HG03432 (cell line): ENCODE results near the gene ZNF239.
"Not testable (repeated sequence)": the region's sequence is repeated elsewhere in the genome, so short reads cannot be mapped to it uniquely, and the experiment has no call there.

Experiments
- ATAC-seq: cut with Tn5 transposase; IDR thresholded peaks from one replicate; pipeline ENCODE4 v1.9.1; 2021; ENCODE audit warnings: mild to moderate bottlenecking, moderate library complexity; ENCODE audit not compliant: unreplicated experiment

ZNF239 gene

DNA sequence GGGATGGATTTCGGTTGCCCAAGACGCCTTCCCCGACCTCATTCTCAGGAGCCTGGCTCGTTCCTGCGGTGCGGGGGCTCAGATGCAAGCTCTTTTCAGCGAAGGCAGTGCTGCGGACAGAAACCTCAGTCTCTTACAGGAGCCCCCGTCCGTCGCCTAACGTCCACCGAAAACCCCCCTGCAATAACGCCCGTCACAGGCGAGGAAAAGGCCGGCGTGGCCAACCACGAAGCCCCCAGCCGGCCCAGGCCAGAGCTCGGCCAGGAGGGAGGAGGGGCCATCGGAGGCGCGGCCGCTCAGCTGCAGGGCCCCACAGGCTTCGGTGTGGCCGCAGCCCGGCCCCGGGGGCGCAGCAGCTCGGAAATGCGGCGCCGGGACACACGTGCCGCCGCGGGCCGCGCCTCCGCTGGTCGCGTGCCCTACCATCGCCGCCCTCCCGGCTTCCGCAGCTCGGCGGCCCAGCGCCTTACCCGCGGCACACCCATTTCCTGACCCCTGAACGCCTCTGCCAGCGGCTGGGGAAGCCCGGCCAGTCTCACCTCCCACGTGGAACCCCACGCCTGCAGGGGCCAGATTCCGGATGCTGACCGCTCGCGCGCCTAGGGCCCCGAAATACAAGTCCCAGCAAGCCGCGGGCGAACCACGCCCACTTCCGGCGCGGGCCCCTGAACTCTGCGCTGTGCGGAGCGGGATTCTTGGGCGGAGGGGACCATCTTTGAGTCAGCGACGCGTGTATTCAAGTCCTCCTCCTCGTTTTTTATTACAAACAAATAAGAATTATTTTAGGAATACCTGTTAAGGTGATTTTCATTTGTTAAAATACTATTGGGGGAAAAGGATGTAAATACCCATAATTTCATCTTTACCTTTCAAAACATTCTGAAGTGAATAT is at the start of gene ZNF239:
TSS of gene ZNF239 (minus strand) at position 616 of the 892 bp plus-strand sequence. CDS start 16,537 bp downstream, outside the sequence.
- ATAC-seq: peak; percentile 98

DNA sequence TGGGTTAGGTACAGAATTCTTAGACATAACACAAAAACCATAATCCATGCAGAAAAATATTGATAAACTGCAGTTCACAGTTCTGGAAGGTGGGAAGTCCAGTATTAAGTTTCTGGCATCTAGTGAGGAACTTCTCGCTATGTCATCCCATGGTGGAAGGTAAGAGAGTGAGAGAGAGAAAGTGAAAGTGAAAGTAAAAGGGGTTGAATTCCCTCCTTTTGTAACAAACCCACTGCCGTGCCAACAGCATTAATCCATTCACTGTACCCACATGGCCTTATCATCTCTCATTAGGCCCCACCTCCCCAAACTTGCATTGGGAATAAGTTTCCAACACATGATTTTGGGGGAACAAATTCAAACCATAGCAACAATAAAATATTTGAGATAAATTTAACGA is 48.9 kb upstream of the ZNF239 start:
- no peak for ATAC-seq

DNA sequence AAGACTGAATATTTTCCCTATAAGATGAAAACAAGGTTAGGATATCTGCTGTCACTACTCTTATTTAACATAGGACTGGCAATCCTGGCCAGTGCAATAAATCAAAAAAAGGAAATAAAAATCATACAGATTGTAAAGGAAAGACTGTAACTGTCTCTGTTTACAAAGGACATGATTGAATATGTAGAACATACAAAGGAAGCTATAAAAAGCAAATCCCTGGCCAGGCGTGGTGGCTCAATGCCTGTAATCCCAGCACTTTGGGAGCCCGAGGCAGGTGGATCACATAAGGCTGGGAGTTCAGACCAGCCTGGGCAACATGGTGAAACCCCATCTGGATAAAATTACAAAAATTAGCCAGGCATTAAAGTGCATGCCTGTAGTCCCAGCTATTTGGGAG is 47.6 kb upstream of the ZNF239 start:
- ATAC-seq: no peak

DNA sequence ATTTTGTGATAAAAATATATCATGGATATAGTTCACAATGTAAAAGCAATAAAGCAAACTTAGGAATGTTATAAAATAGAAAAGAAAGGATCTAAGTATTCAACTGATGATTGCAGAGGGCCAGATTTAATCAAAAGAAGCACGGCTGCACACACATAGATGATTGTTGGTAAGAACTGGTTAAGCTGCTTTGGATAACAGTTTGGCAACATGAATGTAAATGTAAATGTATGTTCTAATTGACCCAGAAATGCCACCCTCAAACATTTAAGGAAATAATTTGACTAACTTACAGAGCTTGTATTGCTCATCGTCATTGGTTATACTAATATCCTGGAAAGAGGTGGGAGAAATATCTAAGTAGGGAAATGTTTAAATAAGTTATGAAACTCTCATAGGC is 45.0 kb upstream of the ZNF239 start:
- ATAC-seq: no peak

DNA sequence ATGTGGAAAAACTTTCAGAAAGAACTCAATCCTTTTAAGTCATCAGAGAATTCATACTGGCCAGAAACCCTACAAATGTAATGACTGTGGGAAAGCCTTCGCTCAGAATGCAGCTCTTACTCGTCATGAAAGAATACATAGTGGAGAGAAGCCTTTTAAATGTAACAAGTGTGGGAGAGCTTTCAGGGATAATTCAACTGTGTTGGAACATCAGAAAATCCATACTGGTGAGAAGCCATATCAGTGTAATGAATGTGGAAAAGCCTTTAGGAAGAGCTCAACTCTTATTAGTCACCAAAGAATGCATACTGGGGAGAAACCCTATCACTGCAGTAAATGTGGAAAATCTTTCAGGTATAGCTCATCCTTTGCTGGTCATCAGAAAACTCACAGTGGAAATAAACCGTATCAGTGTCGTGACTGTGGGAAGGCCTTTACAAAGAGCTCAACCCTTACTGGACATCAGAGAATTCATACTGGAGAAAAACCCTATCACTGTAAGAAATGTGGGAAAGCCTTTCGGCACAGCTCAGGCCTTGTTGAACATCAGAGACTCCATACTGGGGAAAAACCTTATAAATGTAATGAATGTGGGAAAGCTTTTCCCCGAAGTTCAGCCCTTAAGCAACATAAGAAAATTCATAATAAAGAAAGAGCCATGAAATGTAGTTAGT is 42.4 kb upstream of the ZNF239 start:
- no peak for ATAC-seq

DNA sequence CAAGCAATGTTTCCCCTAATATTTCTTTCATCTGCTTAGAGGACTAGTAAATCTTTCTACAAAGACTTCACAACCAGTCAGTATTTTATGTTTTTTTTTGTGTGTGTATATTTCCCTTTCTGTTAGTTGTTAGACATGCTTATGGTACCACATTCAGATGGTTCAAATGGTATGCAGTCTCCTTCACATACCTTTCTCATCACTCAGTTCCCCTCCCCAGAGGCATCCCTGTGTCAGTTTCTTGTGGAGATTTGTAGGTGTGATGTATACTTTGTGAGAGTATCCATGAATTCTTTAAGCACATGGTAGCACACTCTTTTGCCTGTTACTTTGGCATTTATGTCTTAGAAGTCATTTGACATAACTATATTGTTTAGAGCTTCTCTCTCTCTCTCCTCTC is 36.2 kb upstream of the ZNF239 start:
- ATAC-seq: no peak

DNA sequence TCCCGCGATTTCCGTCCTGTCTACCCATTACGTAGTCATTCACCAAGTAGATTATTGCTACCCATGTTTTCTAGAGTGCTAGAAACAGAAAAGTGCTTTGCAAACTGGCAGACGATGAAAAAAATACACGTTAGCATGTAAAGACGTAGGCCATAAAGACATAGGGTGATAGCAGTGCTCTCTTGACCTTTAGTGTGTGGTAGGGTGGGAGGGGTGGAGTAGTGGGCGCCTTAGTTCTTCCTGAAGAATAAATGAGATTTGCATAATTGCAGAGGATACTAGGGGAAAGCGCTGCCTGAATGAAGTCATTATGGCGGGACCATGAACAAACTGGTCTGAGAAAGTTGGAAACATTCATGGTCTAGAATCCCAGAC is 32.8 kb upstream of the ZNF239 start:
- no peak for ATAC-seq

DNA sequence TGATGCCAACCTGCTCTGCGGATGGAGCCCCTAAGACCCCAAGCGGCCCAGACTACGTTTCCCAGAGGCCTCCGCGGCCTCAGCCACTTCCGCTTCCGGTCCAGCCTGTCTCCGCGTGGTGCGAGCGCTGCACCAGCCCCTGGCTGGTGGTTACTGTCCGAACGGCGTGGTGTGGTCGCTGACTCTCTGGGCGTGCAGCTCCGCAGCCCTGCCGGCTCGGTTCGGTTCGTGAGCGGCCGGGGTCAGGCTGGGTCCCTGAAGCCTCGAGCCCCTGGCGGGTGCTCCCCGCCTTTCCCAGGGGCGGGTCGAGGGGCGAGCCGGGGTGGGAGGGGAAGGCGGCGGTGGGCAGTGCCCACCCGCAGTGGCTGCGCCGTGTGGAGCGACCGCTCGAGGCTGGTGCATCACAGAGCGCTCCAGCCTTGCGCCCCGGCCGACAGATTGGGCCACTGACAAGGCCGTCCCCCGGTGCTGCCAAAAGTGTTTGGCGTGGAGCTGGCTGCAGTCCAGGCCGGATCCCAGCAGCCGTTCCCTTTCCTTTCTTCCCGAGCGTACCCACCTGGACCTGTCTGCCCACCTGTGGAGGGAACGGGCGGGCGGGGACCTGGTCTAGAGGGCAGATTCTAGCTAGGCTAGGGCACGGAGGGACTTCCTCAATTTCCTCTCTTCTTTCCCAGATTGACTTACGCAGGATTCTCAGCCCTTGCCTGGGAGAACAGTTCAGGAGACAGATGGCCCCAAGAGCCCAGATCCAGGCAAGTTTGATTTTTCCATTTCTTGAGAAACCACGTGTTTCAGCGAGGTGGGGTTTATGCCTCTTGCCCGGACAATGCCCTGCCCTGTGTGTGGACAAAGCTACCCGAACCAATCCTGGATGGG is 32.1 kb upstream of the ZNF239 start, which contains the start of gene ZNF485:
TSS of gene ZNF485 (plus strand) at position 116 of the 876 bp plus-strand sequence. CDS start at position 729, 613 bp downstream.
- ATAC-seq: peak; percentile 100

DNA sequence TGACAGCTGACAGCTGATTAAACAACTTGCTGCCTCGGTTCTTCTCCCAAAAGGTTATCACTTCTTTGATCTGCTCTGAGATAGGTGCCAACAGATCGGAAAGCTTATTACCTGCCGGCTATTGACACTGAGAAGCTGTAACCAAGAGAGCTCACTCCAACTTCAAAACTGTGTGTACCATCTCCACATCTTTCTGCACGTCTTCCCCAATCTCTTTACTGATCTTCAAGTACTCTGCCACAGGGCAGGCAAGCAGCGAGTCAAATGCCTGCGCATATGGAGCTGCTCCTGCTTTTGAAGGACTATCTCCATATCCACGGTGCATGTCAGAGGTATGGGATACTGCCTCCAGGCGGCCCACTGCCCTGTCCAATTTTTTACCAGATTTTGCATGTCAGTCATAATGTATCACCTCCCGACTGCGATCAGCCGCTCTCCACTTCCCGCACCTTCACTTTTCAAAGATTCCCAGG is 31.5 kb upstream of the ZNF239 start:
- peak; percentile 21 for ATAC-seq

DNA sequence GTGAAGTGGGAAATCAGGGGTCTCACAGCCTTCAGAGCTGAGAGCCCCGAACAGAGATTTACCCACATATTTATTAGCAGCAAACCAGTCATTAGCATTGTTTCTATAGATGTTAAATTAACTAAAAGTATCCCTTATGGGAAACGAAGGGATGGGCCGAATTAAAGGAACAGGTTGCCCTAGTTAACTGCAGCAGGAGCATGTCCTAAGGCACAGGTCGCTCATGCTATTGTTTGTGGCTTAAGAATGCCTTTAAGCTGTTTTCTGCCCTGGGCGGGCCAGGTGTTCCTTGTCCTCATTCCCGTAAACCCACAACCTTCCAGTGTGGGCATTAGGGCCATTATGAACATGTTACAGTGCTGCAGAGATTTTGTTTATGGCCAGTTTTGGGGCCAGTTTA is 27.2 kb upstream of the ZNF239 start:
- not testable (repeated sequence) for ATAC-seq

DNA sequence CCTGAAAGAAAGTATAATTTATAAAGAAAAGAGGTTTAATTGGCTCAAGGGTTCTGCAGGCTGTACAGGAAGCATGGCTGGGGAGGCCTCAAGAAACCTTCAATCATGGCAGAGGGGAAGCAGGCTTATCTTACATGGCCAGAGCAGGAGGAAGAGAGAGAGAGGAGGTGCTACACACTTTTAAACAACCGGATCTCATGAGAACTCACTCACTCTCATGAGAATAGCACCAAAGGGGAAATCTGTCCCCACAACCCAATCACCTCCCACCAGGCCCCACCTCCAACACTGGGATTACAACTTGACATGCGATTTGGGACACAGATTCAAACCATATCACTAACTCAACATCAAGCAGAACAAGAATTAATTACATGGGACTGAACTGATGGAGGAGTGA is 24.9 kb upstream of the ZNF239 start:
- ATAC-seq: no peak

DNA sequence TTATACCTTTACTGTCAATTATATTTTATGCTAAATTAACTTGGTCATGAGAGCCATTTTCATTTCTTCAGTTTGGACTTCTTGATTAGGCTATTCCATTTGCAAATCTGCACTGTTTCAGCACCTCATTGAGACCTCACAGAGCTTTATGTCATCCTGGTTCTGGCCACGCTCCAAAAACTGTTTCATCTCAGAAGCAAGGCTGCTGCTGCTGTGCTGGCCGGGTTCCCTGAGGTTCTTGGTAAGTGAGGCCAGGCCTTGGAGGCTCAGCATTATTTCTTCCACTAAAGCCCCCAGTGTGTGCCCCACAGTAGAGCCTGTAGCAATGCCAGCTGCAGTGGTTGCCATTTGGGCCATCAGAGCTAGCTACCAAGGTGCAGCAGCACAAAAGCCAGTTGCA is 24.0 kb upstream of the ZNF239 start:
- no peak for ATAC-seq

DNA sequence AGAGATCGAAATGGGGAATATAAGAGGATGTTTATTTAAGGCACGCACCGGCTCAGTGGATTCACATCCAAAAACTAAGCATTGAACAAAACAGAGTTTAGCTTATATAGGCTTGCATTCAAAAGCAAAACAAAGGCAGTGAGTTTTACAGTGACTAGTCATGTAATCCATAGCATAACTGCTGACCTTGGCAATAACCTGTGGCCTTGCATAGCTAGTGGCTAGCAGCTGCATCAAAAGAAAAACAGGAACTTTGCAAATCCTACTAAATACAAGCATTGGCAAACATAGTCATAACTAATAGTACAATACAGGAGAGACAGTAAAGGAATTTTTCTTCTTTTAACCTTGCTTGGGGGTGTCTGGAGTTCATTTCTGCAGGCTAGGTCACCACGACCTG is 22.1 kb upstream of the ZNF239 start:
- no peak for ATAC-seq

DNA sequence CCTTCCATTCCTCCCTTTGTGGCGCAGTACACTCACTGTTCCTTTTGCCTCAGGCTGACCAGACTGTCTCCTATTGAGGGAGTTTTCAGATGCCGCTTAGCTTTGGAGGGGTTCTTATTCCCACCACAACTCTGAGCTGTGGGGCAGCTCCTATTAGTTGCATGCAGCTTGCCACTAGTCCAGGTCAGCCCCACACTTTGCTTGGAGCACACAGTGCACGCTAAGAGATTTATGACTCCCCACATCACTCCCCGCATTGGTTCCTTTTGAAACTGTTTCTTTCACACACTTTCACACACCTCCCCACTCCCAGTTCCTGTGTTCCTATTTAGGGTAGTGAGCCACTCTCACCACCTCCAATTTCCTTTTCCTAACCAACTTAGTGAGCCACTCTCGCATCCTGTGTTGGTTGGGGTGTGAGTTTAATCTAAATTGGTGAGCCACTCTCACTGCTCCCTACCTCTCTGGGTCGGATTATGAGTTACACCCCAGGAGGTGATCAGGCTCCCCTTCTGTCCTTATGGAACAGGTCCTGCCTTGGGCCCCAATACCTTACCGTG is 21.4 kb upstream of the ZNF239 start:
- peak; percentile 56 for ATAC-seq

DNA sequence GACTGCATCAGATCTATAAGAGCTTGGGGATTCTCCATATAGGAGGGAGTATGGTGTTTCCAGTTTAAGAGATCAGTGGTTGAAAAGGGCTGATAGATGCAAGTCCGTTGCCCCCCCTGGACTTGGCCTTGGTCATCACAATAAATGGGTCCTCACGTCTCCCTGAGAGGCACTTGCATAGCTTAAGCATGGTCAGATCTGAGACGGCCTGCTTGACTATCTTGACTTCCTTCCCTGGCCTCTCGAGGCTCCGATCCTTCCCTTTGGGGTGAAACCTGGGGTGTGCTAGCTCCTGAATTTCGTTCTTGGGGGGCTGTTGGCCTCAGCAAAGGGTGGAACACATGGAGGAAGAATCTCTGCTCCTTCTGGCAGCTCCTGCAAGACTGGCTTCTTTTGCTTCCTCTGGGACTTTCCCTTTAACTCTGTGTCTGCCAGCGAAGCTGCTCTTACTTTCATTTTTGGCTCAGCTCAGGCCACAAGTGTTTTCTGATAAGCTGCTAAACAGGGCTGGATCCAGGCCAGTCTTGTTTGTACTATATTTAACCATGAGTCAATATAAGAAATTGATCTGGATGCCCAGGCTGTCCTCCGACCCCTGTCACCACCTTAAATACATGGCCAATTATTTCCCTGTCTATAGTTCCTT is 20.7 kb upstream of the ZNF239 start:
- peak; percentile 93 for ATAC-seq

DNA sequence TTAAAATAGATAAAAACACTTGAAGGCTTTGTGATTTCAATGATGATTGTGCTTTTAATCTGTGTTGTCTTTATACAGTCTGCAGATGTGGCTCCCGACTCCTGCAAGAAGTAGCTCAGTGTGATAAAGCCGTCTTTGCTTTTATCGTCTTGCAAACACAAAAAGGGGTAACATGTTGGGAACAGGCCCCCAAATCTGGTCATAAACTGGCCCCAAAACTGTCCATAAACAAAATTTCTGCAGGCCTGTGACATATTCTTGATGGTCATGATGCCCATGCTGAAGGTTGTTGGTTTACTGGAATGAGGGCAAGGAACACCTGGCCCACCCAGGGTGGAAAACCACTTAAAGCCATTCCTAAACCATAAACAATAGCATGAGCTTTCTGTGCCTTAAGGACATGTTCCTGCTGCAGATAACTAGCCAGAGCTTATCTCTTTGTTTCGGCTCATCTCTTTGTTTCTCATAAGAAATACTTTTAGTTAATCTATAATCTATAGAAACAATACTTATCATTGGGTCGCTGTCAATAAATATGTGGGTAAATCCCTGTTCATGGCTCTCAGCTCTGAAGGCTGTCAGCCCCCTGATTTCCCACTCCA is 17.0 kb upstream of the ZNF239 start:
- no peak for ATAC-seq

DNA sequence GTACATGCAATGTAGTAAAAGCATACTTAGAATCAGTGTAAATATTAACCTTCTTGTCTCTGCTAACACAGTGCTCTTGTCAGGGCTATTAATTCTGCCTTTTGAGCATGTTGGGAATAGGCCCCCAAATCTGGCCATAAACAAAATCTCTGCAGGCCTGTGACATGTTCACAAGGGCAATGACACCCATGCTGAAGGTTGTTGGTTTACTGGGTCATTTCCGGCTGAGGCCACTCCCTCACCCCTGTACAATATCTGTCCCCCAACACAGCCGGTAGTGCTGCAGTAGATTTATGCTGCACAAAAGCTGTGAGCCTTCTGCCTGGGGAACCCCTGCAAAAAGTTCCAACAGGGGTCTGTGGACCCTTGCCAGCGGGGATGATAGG is 12.3 kb upstream of the ZNF239 start:
- ATAC-seq: not testable (repeated sequence)

DNA sequence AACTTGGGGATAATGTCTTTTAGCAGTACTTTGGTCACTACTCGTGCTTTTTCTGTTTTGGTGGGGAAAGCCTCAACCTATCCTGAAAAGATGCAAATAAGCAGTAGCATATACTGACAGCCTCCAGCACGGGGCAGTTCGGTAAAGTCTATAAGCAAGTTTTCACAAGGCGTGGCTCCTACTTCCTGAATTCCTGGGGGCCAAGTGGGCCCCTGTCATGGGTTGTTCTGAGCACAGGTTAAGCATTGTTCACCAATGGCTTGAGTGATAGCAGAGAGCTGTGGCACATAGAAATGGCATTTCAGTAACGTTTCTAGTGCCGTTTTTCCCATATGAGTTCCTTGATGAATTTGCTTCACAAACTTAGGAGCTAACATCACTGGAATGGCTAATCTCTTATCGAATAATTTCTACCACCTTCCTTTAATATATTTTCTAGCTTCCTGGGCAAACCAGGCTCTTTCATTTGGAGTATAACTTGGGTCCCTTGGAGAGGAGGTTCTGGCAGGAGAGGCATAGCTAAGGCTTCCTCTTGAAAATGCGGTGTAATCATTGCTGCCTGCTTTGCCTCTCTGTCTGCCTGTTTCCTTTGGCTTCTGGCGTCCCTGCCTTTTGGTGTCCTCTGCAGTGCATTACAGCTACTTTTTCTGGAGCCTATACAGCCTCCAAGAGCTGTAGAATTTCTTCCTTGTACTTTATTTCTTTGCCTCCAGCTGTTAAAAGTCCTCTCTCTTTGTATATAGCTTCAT is 11.7 kb upstream of the ZNF239 start:
- ATAC-seq: no peak

DNA sequence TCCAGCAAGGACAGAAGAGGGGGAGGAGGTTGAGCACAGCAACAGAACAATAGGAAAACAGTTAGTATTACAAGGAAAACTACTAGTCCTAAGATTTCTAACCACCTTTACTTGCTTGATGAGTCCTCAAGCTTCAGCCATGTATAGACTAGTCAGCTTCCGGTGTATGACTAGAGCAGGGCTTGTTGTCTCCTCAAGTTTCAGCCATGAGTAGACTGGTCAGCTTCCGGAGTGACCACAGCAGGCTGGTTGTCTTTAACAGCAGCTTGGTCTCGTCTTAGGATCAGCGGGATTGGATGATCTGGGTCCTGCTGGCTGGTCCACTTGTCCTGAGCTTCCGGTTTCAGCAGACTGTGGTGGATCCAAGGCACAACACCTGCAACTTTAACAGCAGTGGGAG is 10.6 kb upstream of the ZNF239 start:
- no peak for ATAC-seq
